Measurements from ENCODE around the gene ZNF385B.

Gene ZNF385B

DNA sequence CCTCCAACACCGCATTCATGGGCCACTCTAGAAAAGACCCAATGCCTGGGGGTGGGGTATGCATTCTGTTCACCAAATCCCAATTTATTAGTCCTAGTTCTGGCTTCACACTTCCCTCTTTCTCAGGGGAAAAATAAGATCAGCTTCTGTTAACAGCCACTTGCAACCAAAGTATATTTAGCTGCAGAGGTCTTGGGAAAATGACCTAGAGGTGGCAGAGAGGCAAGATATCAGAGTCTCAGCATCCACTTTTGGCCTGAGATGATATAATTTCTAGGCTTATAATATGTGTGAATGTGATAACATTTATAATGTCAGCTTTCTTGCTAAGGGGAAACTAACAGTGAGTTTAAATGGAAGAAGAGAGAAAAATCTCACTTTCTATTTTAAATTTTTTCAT, 89.1 kb downstream of the ZNF385B start:
- TF ChIP-seq, protein P1, sequence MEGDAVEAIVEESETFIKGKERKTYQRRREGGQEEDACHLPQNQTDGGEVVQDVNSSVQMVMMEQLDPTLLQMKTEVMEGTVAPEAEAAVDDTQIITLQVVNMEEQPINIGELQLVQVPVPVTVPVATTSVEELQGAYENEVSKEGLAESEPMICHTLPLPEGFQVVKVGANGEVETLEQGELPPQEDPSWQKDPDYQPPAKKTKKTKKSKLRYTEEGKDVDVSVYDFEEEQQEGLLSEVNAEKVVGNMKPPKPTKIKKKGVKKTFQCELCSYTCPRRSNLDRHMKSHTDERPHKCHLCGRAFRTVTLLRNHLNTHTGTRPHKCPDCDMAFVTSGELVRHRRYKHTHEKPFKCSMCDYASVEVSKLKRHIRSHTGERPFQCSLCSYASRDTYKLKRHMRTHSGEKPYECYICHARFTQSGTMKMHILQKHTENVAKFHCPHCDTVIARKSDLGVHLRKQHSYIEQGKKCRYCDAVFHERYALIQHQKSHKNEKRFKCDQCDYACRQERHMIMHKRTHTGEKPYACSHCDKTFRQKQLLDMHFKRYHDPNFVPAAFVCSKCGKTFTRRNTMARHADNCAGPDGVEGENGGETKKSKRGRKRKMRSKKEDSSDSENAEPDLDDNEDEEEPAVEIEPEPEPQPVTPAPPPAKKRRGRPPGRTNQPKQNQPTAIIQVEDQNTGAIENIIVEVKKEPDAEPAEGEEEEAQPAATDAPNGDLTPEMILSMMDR (IDR thresholded peaks at IDR 0.05; ENCODE audit: insufficient read depth, low read length, poor library complexity, severe bottlenecking) = no peak
- no peak for TF ChIP-seq EZH2phosphoT487 (conservative IDR thresholded peaks at IDR 0.05; ENCODE audit: low read length)
- no peak overlapping the region for H3K4me3 ChIP-seq (ENCODE audit: insufficient read depth, low read length, poor library complexity, severe bottlenecking)
- H3K9ac ChIP-seq (ENCODE audit: low read length) = no peak overlapping the region
- H2AFZ ChIP-seq (ENCODE audit: low read depth, low read length, severe bottlenecking) = no peak overlapping the region
- H3K4me2 ChIP-seq (ENCODE audit: low read depth, low read length, poor library complexity, severe bottlenecking) = no peak overlapping the region
- no peaks in the 10 kb centered on the region for H3K9me2 ChIP-seq (replicated peaks; ENCODE audit: insufficient read depth, low read length)
- no peaks in the 10 kb centered on the region for H3K79me2 ChIP-seq (ENCODE audit: insufficient read depth, low read length)
- H3K27ac ChIP-seq (ENCODE audit: low read depth, low read length) = no peak overlapping the region
- no peaks in the 10 kb centered on the region for H3F3A ChIP-seq (ENCODE audit: insufficient read depth)
- H3K9me3 ChIP-seq (ENCODE audit: insufficient read depth, low read length) = no peaks in the 10 kb centered on the region
- H4K20me1 ChIP-seq (ENCODE audit: low read depth, low read length) = no peaks in the 10 kb centered on the region
- H3K27me3 ChIP-seq (ENCODE audit: low read length) = no peaks in the 10 kb centered on the region
- peaks cover 5% of the 10 kb centered on the region; the same call in 1 of the 2 replicates for H3K36me3 ChIP-seq (ENCODE audit: low read length)

- no peaks in the 10 kb centered on the region for H3K27me3 ChIP-seq (ENCODE audit: low read length)
- H3K79me2 ChIP-seq (ENCODE audit: insufficient read depth, low read length) = no peaks in the 10 kb centered on the region
- no peak overlapping the region for H3K27ac ChIP-seq (ENCODE audit: low read depth, low read length)
- peaks cover 9% of the 10 kb centered on the region; the same call in 1 of the 2 replicates for H3K36me3 ChIP-seq (ENCODE audit: low read length)
- no peaks in the 10 kb centered on the region for H3K9me3 ChIP-seq (ENCODE audit: insufficient read depth, low read length)
- no peak overlapping the region for H3K9ac ChIP-seq (ENCODE audit: low read length)
- no peaks in the 10 kb centered on the region for H3K9me2 ChIP-seq (replicated peaks; ENCODE audit: insufficient read depth, low read length)
- no peaks in the 10 kb centered on the region for H4K20me1 ChIP-seq (ENCODE audit: low read depth, low read length)
- H3K4me3 ChIP-seq (ENCODE audit: insufficient read depth, low read length, poor library complexity, severe bottlenecking) = no peak overlapping the region
- no peak overlapping the region for H3K4me2 ChIP-seq (ENCODE audit: low read depth, low read length, poor library complexity, severe bottlenecking)
- TF ChIP-seq, protein P1 (IDR thresholded peaks at IDR 0.05; ENCODE audit: insufficient read depth, low read length, poor library complexity, severe bottlenecking) = no peak
- no peak for TF ChIP-seq EZH2phosphoT487 (conservative IDR thresholded peaks at IDR 0.05; ENCODE audit: low read length)
- no peak overlapping the region for H2AFZ ChIP-seq (ENCODE audit: low read depth, low read length, severe bottlenecking)
- H3F3A ChIP-seq (ENCODE audit: insufficient read depth) = no peaks in the 10 kb centered on the region
Measured at GRCh38 chr2:179771791-179772190, 89.6 kb downstream of the ZNF385B start.

GRCh38 chr2:179770029-179770428, 91.4 kb downstream of the ZNF385B start:
- TF ChIP-seq, protein P1 (IDR thresholded peaks at IDR 0.05; ENCODE audit: insufficient read depth, low read length, poor library complexity, severe bottlenecking) = no peak
- no peak for TF ChIP-seq EZH2phosphoT487 (conservative IDR thresholded peaks at IDR 0.05; ENCODE audit: low read length)

More at GRCh38 chr2:179770029-179770428, 91.4 kb downstream of the ZNF385B start:
- Histone ChIP-seq H3K4me2 (ENCODE audit: low read depth, low read length, poor library complexity, severe bottlenecking) (no peak overlapping the region), H2AFZ (ENCODE audit: low read depth, low read length, severe bottlenecking) (no peak overlapping the region), H3K9ac (ENCODE audit: low read length) (no peak overlapping the region), H3K4me3 (ENCODE audit: insufficient read depth, low read length, poor library complexity, severe bottlenecking) (no peak overlapping the region), H3F3A (ENCODE audit: insufficient read depth) (no peaks in the 10 kb centered on the region), H4K20me1 (ENCODE audit: low read depth, low read length) (no peaks in the 10 kb centered on the region), H3K27ac (ENCODE audit: low read depth, low read length) (no peak overlapping the region), H3K79me2 (ENCODE audit: insufficient read depth, low read length) (no peaks in the 10 kb centered on the region), H3K9me3 (ENCODE audit: insufficient read depth, low read length) (no peaks in the 10 kb centered on the region), H3K9me2 (replicated peaks; ENCODE audit: insufficient read depth, low read length) (no peaks in the 10 kb centered on the region), H3K36me3 (ENCODE audit: low read length) (peaks cover 10% of the 10 kb centered on the region; the same call in 1 of the 2 replicates), H3K27me3 (ENCODE audit: low read length) (no peaks in the 10 kb centered on the region)
